Stimulated activated CD8-positive, alpha-beta memory T cell treated with anti-CD3 and anti-CD28 coated beads, Interleukin-4, amount 100 ng/mL, for 4 hours (primary cell): ENCODE data around the gene ZNF723.
"Not testable (repeated sequence)": the region's sequence is repeated elsewhere in the genome, so short reads cannot be mapped to it uniquely, and the experiment has no call there.

Source experiments
- DNase-seq, 2 donors: peaks; one replicate each; pipeline ENCODE4 v3.0.0-alpha.2; 2020; ENCODE audit warnings: low read depth in 2 of 2, low spot score in 1 of 2

Gene ZNF723

DNA sequence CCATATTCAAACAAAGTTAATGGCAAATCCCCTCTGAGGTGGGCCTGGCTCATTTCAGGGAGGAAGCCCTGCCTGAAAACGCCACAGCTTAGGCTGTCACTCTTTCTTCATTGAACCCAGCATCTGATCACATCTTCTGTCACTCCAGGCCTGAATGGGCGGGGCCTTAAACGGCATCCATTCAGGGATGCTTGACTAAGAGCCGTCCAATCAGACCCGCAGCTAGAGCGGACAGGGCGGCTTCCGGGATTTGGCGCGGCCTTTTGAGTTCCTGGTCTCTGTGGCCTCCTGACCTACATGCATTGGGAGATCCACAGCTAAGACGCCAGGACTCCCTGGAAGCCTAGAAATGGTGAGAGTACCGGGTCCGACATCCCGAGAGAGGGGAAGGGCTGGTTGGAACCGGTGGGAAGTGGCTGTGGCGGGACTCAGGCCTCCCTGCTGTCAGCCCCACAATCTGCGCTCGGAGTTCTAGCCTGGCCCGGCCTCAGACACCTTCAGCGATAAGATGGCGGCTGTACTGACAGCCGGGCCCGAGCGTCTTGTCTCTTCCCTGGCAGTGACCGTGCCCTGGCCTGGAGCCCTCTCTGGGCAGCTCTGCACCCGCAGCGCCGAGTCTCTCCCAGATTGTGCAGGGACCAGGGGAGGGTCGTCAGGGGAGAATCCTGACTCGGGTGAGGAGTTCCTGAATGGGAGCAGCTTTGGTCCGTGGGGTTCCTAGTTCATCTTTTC is at the start of gene ZNF723:
ZNF723 (plus strand) TSS at position 261 of the 732 bp plus-strand sequence; CDS start at position 350, 89 bp downstream.
- DNase-seq = no peak

DNA sequence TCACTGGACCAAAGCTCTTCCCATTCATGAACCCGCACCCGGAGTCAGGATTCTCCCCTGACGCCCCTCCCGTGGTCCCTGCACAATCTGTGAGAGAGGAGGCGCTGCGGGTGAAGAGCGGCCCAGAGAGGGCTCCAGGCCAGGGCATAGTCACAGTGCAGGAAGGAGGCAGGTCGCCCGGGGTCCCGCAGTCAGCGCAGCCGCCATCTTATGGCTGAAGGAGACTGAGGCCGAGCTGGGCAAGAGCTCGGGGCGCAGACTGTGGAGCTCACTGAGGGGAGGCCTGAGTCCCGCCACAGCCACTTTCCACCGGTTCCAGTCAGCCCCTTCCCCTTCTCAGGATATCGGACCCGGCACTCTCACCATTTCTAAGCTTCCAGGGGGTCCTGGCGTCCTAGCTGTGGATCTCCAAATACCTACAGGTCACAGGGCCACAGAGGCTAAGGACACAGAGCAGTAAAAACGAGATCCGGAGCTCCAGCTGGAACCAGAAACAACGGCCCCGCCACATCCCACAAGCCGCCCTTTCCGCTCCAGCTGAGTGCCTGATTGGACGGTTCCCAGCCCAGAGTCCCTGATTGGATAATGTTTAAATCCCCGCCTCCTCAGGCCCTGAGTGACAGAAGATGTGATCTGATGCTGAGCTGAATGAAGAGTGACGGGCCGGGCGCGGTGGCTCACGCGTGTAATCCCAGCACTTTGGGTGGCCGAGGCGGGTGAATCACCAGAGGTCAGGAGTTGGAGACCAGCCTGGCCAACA is 48.3 kb upstream of the ZNF723 start, which contains the start of gene ZNF99:
ZNF99 (minus strand) TSS at position 501 of the 760 bp plus-strand sequence; CDS start at position 366, 135 bp downstream.
- no peak for DNase-seq

DNA sequence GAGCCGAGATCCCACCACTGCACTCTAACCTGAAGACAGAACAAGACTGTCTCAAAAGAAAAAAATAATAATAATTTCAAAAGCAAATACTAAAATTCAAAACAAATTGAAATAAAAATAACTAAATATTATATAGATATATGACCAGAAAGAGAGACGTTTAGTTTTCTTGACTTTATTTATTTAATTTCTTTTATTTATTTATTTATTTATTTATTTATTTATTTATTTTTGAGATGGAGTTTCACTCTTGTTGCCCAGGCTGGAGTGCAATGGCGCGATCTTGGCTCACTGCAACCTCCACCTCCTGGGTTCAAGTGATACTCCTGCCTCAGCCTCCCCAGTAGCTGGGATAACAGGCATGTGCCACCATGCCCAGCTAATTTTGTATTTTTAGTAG is 39.2 kb upstream of the ZNF723 start:
- not testable (repeated sequence) for DNase-seq

DNA sequence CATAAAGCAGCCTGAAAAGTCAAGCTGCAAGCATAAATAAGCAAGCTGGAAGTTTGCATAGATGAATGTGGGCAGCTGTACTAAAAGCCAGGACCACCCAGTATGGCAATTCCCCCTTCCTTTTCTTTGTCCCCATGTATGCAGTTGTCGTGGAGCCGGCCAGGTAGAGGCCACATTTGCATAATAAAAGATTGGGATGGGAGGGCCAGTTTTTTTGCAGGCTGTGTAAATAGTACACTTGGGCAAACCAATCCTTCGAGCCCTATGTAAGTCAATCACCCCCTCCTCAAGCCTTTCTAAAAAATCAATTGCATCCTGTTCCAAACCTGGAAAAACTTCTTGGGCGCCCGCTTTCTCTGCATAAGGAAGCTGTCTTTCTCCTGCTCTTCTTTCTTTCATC is 35.1 kb upstream of the ZNF723 start:
- DNase-seq = no peak

DNA sequence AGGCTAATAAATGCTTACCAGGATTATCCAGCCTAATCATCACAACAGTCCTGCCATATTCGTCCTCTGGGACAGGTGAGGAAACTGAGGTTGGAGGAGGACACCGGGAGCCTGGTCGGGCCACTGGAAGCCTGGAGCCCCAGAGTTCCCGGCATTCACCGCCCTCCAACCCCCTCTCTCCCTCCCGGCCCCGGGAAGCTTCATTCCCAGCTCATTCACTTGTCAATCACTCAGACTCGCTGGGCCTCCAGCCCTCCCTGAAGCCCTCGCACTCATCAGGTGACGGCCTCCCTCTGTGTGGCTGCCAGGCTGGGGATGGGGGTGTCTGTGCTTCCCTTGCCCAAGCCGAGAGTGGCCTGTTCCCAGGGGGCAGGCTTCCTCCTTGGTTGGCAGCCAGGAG is 25.7 kb upstream of the ZNF723 start:
- DNase-seq = no peak

DNA sequence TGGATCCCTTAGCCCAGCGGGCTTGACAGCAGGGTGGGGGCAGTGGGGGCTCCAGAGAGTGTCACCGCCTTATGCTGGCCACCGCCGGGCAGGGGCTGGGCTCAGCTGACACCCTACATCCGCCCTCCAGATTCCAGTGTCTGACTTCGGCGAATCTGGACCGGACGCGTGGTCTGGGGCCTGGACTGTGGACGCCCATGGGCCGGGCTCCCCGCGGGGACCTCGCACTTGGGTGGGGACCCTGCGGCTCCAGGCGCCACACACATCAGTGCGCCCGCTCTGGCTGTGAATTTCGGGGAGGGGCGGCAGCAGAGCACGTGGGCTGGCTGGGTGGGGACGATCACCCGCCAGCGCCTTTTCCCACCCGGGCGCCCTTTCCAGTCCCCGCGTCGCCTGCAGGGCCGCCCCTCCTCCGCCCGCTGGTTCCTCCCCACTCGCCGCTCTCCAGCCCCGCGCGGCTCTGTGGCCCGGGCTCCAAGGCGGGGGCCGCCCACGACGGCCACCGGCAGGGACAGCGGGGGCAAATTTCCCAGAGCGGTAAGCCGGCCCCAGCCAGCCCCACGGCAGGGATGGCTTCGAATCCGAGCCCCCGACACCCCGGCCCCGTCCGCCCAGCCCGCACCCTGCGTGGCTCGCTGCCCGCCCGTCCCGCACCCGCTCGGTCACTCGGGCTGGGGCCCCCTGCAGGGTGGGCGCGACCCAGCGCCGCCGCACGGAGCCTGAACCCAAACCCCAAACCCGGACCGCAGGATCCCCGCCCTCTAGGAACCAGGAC is 24.8 kb upstream of the ZNF723 start:
- DNase-seq = no peak

DNA sequence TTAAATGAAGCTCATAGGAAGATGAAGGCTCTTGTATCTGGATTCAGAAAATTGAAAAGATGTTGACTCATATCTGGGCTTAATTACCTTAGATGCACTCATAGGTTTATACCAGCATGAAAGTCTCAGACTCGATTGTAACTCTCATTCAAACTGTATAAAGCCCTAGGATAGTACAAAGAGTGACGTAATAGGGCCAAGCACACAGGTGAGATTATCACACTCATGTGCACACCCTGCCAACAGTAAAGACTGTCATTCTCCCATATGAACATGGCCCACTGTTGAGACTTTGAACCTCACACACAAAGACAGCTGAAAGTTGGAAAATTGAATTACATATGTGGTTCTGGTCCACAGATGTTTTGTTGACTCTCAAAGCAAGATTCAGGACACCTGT is 18.0 kb upstream of the ZNF723 start:
- DNase-seq = no peak

DNA sequence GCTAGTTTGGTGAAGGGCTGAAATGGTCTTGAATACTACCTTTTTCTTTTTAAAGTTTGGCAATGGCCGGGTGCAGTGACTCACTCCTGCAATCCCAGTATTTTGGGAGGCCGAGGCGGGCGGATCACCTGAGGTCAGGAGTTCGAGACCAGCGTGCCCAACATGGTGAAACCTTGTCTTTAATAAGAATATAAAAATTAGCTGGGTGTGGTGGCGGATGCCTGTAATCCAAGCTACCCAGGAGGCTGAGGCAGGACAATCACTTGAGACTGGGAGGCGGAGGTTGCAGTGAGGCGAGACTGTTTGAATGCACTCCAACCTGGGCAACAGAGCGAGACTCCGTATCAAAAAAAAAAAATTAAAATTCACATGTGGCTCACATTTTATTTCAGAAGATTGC is 880 bp upstream of the ZNF723 start:
- DNase-seq = no peak

DNA sequence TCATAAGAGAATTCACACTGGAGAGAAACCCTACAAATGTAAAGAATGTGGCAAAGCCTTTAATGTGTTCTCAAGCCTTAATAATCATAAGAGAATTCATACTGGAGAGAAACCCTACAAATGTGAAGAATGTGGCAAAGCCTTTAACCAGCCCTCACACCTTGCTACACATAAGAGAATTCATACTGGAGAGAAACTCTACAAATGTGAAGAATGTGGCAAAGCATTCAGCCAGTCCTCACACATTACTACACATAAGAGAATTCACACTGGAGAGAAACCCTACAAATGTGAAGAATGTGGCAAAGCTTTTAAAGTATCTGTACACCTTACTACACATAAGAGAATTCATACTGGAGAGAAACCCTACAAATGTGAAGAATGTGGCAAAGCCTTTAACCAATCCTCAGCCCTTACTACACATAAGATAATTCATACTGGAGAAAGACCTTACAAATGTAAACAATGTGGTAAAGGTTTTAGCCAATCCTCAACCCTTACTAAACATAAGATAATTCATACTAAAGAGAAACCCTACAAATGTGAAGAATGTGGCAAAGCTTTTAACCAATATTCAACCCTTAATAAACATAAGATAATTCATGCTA is 25.7 kb downstream of the ZNF723 start:
- DNase-seq = not testable (repeated sequence)

DNA sequence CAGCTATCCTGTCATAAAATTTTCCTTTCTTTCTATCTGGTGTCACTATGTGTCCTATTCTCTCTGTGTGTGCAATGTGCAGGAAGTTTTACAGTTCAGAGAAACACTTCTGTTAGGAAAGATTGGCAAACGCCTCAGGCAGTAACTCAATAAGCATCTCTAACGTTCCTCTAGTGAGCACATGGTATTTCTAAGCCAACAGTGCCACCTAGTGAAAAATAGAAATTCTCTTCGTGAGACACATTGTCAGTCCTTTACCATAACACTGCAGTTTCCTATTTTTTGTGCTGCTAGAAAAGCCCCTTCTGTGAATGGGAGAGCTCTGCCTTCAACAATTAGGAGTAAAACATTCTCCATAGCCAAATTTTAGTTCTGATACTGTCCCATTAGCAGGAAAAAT is 50.7 kb downstream of the ZNF723 start:
- DNase-seq = no peak

DNA sequence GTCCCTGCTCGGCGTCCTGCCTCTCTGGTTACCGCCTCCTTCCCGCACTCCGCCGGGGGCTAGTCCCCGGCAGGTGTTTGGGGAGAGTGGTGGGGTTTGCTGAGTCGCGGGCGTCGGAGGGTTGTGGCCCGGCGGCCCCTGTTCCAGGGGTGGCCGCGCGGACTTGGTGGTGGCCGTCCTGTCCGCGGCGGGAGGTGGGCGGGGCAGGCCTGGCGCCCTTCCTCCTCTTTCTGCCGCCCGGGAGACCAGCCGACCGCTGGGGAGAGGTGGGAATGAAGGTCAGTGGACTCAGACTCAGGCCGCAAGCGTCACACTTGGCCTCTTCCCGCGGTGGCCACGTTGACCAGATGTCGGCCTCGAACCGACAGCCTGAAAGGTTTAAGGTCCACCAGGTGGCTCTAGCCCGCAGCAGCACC is 61.8 kb downstream of the ZNF723 start:
- no peak for DNase-seq

DNA sequence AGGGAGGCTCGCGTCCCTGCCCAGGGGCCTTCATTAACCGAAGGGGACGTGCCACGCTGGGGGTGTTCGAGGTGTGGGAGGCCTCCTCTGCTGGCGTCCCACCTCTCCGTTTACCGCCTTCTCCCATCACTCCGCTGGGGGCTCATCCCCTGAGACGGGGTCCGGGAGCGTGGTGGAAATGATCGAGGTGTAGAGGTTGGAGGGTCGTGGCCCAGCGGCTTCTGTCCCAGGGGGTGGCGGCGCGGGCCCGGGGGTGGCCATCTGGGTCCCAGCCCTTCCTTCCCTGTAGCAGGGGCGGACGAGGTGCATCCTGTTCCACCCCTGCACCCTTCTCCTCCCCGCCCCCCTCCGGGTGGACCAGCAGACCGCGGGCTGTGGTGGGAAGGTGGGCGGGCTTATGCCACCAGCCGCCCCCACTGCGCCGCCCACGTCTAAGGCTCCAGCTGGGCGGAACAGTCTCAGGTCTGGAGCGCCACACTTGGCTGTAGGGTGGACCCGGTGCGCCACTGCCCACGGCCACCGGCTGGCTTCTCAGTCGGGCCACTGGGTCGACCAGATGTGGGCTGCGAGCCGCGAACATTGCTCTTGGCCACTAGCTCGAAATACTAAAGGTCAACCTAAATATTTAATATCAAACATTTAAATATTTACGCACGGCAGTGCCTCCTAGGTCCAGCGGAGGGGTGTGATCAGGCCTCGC is 69.5 kb downstream of the ZNF723 start:
- DNase-seq = no peak
